ENCODE results near the gene SPOP.
"Not testable (repeated sequence)": the region's sequence is repeated elsewhere in the genome, so short reads cannot be mapped to it uniquely, and the experiment has no call there.

The SPOP gene

DNA sequence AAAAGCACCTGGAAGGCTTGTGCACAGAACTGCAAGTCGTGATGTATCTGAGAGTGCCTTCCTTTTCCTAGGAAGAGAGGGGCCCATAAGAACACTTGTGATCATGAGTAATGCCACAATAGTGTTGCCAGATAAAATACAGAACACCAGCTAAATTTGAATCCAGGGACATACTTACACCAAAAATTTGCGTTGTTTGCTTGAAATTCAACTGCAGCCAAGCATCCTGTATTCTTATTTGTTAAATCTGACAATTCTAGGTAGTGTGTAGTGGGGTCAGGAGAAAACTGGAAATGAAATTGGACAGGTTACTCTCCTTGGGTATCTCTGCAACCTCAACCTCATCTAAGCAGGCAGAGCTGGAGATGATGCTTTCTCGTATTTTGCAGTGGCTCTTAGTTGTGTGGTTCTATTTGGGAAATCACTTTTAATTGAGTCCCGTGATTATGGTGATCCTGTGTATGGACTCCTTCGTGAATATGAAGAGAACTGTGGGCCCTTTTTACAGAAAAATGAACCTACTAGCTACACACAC, 17.9 kb upstream of the SPOP start:
- no peak for FAIRE-seq

DNA sequence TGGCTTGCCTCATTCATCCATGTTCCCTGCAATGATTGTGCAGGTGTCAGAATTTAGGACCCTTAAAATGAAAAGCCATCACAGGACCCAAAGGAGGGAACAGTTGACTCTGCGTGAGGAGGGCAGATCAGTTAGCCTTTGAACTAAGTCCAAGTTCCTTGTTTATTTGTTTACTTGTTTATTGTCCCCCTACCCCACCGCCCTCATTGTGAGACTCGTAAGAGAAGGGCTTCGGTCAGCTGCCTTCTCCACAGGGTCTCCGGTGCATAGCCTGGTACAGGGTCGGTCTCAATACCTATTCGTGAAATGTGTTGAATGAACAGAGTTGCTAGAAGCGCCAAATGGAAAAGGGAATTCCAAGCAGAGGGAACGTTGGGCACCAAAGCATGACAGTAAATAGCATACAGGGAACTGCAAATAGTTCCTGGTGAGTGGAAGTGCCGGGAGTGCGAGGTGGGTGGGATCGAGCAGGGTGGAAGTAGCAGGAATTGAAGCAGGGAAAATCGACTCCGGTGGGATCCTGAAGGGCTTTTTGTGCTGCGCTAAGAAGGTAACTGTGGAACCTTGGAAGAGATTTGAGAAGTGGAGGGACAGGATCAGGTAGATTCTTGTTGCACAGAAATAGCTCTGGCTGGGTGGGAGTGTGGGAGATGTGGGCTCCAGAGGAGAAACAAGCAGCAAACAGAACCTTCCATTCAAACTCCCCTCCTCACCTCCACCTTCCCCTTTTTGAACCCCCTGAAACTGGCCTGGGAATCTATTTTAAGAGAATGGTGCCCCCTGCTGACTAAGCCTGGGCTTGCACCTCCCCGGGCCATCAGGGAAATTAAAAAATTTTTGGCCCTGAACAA, 17.2 kb upstream of the SPOP start:
- no peak for FAIRE-seq

GRCh38 chr17:49692751-49693150, 14.9 kb upstream of the SPOP start:
- FAIRE-seq = no peak

DNA sequence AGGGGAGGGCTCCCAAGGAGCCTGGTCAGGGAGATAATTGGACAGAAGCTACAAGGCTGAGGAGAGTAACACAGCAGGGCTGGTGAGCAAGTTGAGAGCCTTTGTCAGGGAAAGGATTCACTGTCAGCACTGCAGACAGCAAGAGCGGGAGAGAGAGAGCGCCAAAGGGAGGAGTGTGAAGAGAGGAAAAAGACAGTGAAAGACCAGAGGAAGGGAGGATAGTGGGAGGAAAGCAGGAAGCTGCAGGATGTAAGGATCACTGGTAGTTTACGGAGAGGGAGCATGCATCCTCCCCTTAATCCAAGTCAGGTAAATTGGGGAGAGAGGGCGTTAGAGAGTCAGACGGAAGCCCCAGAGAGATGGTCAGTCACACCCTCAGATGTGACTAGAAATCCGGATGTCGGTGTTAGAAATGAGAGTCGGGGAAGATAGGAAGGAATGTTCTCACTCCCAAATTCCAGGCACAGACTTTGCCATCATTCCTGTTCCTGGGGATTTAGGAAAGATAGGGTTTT, 13.8 kb upstream of the SPOP start:
- FAIRE-seq = no peak

DNA sequence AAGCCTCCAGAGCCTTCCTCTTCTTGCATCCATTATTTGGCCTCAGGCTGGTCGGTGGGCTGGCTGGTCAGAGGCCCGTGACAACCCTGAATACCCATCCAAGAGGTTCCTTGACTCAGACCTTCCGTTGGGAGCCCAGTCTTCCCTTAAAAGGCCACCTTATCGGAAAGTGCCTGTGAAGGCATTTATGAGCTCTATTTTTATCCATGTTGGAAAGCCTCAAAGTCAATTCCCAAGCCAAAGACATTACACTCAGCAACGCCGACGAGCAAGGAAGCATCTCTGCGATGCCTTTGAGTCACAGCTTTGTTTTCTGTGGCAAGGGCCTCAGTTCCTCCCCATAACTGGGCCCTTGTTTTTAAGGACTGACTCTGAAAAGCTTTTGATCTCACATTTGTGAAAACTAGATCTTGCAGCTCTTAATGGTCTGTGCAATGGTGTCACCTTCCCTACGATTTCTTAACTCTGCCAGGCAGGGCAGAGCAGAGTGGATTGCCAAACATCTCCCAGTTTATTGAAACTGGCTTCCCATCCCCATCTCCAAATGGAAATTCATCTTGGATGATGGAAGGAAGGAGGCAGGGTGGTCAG, 13.3 kb upstream of the SPOP start:
- FAIRE-seq = no peak

DNA sequence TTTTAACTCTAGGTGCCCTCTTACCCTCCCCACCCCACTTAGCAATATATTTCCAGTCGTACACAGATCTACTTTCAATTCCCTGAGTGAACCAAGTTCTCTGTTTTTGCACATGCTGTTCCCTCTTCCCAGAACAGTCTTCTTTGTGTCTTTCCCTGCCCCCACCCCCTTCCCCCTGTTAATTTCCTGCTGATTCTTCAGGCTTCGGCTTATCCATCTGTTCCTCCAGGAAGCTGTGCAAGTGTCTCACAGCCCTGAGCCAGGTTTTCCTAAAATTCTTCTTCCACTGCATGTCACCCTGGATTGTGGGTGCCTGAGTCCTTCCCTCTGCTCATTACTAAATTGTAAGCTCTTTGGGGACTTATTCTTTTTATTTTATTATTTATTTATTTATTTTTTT, 12.4 kb upstream of the SPOP start:
- no peak for FAIRE-seq

DNA sequence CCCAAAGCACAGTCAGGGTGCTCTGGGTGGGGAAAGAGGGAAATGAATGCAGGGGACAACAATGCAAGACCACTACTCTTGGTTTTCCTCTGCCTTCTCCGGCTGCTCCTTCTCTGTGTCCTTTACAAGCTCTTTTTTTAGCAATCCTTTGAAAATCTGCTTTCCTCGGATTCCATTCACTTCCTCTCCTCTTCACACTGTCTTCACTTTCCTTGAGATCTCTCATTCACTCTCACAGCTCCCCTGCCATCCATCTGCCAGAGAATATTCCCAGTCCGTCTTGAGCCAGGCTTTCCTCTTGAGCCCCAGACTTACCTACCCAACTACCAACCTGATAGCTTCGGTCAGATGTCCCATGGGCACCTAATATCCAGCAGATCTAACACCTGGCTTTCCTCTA, 11.0 kb upstream of the SPOP start:
- FAIRE-seq = no peak

DNA sequence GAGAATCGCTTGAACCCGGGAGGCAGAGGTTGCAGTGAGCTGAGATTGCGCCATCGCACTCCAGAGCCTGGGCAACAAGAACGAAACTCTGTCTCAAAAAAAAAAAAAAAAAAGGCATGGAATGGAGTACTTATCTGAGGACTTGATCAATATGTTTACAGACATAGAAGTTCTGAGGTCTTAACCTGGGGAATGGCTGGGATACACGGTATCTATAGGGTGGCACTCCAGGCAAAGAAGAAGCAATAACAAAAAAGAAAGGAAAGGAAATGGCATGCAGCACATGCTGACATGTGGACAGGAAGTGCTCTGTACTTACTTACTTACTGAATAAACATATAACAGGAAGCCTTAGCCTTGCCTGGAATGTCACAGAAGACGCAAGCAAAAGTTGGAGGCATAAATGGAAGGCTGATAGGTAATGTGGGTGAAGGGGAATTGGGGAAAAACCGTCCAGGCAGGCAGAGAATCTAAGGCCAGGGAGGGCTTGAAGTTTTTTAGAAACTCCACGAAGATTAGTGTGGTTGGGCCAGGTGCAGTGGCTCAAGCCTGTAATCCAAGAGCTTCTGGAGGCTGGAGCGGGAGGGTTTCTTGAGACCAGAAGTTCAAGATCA, 10.1 kb upstream of the SPOP start:
- no peak for FAIRE-seq

DNA sequence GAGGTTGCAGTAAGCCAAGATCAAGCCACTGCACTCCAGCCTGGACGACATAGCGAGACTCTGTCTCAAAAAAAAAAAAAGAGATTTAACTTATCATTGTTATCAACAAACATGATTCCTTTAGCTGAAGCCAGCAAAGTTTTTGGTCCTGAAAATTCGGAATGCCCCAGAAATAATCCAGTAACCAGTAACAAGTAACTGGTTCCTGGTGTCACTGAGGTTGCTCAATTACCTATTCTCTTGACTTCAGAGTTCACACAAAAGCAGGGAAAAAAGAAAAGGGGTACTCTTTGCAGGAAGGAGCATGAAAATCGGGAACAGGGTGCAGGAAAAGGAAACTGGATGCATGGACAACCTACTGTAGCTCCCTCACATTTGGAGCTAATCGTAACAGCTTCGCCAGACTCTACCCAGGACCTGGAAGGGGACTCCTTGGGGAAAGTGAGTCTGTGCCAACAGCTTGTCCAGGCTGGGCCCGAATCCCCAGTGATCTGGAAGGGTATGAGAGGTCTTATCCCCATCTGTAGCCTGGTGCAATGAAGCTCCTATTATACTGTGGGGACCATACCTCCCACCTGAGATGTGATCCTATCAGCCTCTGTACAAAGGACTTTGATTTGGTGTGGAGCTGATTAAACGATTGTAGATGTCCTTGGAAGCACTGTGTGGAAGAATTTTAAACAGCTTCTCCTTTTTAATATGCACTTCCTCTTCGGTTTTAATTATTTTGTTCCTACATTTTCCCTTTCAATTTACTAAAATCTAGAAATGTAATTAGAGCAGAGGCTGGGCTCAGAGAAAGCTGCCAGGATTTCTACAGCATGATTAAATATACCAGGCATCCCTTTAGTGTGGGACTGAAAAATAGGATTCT, 3.4 kb upstream of the SPOP start:
- no peak for FAIRE-seq

DNA sequence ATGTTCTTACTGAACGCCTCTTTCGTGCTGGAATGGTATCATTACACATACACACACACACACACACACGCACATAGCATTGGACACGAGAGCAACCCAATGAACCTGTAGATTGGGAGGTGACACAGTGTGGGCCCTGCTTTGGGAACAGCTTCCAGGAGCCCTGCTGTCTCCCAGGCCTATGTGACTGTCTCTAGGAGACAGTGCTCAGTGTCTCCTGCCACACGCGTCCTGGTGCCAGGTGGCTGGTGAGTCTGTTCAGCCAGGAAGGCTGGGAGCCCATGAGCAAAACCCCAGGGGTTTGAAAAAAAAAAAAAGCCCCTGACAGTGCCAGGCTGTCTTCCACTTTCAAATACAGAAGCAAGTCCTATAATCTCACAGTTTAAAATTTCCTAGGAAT, 2.4 kb upstream of the SPOP start:
- FAIRE-seq = no peak

DNA sequence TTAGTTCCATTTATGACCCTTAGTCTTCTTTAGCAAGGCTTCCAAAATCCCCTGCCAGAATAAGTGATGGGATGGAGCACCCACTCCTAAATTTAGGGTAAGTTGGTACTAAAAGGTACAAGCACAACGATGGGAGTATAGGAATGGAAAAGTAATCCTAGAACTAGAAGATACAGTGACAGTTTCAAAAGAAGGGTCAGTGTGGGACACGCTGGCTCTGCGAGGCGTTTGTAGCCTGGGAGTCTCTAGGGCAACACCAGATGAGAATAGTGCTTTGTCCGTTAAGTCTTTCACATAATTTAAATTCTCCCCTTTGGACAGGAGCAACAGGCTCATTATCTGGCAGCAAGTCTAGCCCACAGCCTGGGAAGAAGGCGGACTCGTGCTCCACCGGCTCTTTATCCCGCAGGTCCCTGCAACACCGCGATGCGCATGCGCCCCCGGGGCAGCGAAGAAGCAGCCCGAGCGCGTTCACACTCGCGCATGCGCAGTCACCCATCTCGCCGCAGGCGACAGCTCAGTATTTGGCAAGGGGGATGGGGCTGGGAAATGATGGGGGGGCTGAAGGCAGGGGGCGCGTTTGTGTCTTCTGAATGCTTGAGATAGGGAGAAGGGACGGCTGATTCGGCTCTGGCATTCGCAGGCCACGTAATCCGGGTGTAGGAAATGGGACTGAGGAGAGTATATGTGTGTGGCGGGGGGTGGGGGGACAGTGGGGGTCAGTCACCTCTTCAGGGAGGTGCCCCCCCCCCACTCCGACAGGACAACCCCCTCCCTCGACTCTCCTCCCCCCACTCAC, 564 bp downstream of the SPOP start:
- no peak for FAIRE-seq

GRCh38 chr17:49676276-49676868, 1.5 kb downstream of the SPOP start:
- FAIRE-seq = no peak

GRCh38 chr17:49674507-49674906, 3.4 kb downstream of the SPOP start:
- FAIRE-seq = no peak

- FAIRE-seq = not testable (repeated sequence)
These were observed 4.2 kb downstream of the SPOP start for GRCh38 chr17:49673679-49674078.

DNA sequence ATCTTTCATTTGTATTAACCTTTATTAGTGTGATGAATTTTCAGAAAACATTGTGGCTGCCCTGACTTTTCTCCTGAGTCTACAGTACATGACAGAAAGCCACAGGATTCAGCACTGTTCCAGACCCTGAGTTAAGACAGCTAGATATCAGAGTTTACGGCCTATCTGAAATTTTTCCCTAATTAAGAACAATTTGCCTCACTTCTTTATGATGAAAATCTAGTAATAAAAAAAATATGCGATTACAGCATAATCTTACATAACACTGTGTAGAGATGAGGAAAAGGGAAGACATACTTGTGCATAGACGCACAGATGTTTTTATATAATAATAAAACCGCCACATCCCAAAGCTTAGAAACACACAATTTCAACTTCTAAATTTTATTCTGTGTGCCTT, 7.3 kb downstream of the SPOP start:
- FAIRE-seq = no peak

DNA sequence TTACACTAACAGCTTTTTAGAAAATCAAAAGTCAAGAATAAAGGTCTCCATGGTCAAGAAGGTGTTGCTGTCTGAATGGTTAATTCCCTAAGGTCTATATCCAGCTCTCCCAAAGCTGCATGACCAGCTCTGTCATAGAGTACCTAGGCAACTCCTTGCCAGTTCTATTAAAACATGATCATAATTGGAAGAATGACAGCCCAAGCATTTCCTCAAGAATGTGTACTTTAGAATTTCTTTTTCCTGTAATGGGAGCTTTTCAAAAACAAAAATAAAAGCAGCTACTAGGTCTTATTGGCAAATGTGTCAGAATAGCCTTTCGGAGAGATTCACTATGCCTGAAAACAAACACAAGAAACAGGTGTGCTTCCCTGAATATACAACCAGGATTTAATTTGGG, 7.9 kb downstream of the SPOP start:
- FAIRE-seq = no peak

DNA sequence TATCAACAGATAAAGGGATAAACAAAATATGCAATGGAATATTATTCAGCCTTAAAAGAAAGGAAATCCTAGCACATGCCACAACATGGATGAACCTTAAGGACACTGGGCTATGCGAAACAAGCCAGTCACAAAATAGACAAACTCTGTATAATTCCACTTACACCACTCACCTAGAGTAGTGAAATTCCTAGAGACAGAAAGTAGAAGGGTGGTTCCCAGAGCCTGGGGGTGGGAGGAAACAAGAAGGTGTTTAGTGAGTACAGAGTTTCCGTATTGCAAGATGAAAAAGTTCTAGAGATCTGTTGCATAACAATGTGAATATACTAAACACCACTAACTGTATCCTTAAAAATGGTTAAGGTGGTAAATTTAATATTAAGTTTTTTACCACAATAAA, 10.0 kb downstream of the SPOP start:
- no peak for FAIRE-seq

DNA sequence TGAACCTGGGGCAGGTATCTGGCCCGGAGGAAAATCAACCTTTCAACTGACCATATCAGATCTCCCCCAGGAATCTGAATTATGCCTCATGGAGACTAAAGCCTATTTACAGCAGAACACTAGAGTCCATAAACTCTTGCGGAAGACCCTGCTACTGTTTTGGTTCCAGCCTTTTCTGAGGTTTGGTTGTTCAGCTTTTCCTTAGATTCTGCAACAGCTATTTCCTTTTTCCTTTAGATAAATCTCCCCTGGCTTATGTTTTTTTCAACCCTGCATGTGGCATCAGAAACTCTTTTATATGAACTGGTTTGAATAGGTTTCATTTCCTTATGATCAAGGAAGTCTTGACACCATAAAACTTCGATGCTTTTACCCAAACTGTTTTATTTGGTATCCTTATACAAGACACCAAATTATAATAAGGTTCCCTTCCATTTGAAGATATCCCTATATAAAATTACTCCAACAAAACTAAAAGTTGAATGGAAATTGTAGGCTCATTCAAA, 13.1 kb downstream of the SPOP start:
- no peak for FAIRE-seq

DNA sequence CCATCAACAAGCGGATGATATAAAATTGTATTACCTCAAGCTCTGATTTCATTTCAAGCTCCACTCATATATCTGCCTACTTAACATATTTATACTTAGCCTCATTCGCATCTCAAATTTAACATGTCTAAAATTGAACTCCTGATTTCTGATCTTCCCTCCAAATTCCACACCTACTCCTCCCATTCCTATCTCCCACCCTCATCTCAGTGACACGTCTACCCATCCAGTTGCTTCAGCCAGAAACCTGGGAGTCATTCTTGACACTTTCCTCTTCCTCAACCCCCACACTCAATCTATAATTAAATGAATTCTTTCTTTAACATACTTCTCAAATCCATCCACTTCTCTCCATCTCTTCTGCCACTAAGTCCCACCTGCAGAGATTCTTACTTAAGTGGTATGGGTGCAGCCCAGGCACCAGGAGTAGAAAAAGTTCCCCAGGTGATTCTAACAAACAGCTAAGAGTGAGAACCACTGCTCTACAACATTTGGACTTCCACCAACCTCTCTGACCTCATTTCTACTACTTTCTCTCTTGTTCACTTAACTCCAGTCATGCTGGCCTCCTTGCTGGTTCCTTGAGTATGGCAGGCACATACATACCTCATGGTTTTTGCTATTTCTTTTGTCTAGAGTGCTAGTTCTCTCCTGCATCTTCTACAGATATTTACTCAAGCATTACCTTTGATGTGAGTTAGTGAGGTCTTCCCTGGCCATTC, 18.1 kb downstream of the SPOP start:
- FAIRE-seq = no peak

DNA sequence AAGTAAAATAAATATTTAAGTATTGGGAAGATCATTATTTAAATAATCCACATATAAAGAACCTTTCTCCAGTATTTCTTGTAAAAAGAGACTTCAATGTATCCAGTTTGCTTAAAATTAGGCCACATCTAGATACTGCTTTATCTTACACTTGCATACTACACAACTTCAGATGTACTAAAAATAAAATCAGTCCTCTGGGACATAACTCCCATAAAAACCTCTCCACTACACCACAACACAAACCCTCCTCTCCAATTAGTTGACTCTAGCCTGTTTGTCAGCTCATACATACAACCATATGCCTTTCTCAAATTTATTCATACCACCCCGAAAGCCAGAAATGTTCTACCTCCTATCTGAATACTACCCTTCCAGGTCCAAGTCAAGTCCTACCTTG, 21.6 kb downstream of the SPOP start:
- FAIRE-seq = no peak

GRCh38 chr17:49647256-49647585, 30.7 kb downstream of the SPOP start:
- FAIRE-seq = no peak
